ENCODE results near the gene SIAH1.

Gene SIAH1

GRCh38 chr16:48383877-48384519 lies 1.2 kb downstream of the SIAH1 start (continued):
- TF ChIP-seq PRDM10 (tag by site-specific recombination; IDR thresholded peaks at IDR 0.05) = 0 out of 2 replicates have a peak, but pooled peaks have one; percentile 8
- TF ChIP-seq ZNF747 (tag by site-specific recombination; IDR thresholded peaks at IDR 0.05) = no peak
- peak; percentile 80 for TF ChIP-seq ZNF335 (tag by site-specific recombination; conservative IDR thresholded peaks at IDR 0.05)
- TF ChIP-seq ZNF707 (tag by site-specific recombination; IDR thresholded peaks at IDR 0.05) = no peak
- TF ChIP-seq ZNF768 (tag by site-specific recombination; IDR thresholded peaks at IDR 0.05) = 0 out of 2 replicates have a peak, but pooled peaks have one; percentile 50
- no peak for TF ChIP-seq ZNF23 (tag by site-specific recombination; IDR thresholded peaks at IDR 0.05; ENCODE audit: borderline replicate concordance)
- no peak for TF ChIP-seq ZIC2 (tag by site-specific recombination; IDR thresholded peaks at IDR 0.05)
- TF ChIP-seq ZNF202 (tag by site-specific recombination; IDR thresholded peaks at IDR 0.05; ENCODE audit: borderline replicate concordance) = no peak
- TF ChIP-seq ZNF266 (tag by site-specific recombination; IDR thresholded peaks at IDR 0.05; ENCODE audit: low read depth) = no peak
- no peak for TF ChIP-seq ZNF621 (tag by site-specific recombination; IDR thresholded peaks at IDR 0.05)
- no peak for TF ChIP-seq ZNF292 (tag by site-specific recombination; IDR thresholded peaks at IDR 0.05; ENCODE audit: borderline replicate concordance, low read depth)
- no peak for TF ChIP-seq WT1 (tag by site-specific recombination; IDR thresholded peaks at IDR 0.05)
- no peak for TF ChIP-seq HOXC10 (CRISPR knock-in tag; IDR thresholded peaks at IDR 0.05)
- TF ChIP-seq ZNF132 (tag by site-specific recombination; IDR thresholded peaks at IDR 0.05; ENCODE audit: borderline replicate concordance) = no peak
- TF ChIP-seq BCL11B (tag by site-specific recombination; IDR thresholded peaks at IDR 0.05; ENCODE audit: low read depth) = no peak
- no peak for TF ChIP-seq RBAK (tag by site-specific recombination; IDR thresholded peaks at IDR 0.05)
- TF ChIP-seq ZNF776 (tag by site-specific recombination; IDR thresholded peaks at IDR 0.05; ENCODE audit: borderline replicate concordance) = no peak
- TF ChIP-seq ZBTB21 (tag by site-specific recombination; IDR thresholded peaks at IDR 0.05) = no peak
- no peak for TF ChIP-seq BCL6B (tag by site-specific recombination; IDR thresholded peaks at IDR 0.05)
- no peak for TF ChIP-seq TRIM28 (IDR thresholded peaks at IDR 0.05; ENCODE audit: borderline replicate concordance, low read length)
- no peak for TF ChIP-seq ZNF544 (tag by site-specific recombination; IDR thresholded peaks at IDR 0.05)
- TF ChIP-seq ZNF18 (tag by site-specific recombination; IDR thresholded peaks at IDR 0.05) = no peak
- TF ChIP-seq ZNF548 (tag by site-specific recombination; IDR thresholded peaks at IDR 0.05) = no peak
- TF ChIP-seq ZNF670 (tag by site-specific recombination; IDR thresholded peaks at IDR 0.05; ENCODE audit: low read depth) = no peak
- no peak for TF ChIP-seq ZNF629 (tag by site-specific recombination; IDR thresholded peaks at IDR 0.05)
- no peak for TF ChIP-seq ZNF701 (tag by site-specific recombination; IDR thresholded peaks at IDR 0.05)
- no peak for TF ChIP-seq ZBTB7A (tag by site-specific recombination; IDR thresholded peaks at IDR 0.05; ENCODE audit: low read depth)
- no peak for TF ChIP-seq ZNF398 (tag by site-specific recombination; IDR thresholded peaks at IDR 0.05)
- no peak for TF ChIP-seq KLF8 (tag by site-specific recombination; IDR thresholded peaks at IDR 0.05)
- no peak for TF ChIP-seq PATZ1 (tag by site-specific recombination; IDR thresholded peaks at IDR 0.05)
- TF ChIP-seq ZNF341 (tag by site-specific recombination; IDR thresholded peaks at IDR 0.05; ENCODE audit: low read depth) = no peak
- TF ChIP-seq ZNF416 (tag by site-specific recombination; IDR thresholded peaks at IDR 0.05) = no peak
